GM23338 (cell line): ENCODE results near the gene JOSD2. TPM values are rescaled to one million over a fixed set of nuclear protein-coding genes. Genes with fewer than 3 reads are reported as not detected.

ENCODE experiments used
- ATAC-seq: fragments of 200-7000 bp; cut with Tn5 transposase; 3 replicates; pipeline ENCODE4 v1.9.1; 2020
- DNase-seq: peaks from one replicate; pipeline ENCODE4 v3.0.0-alpha.2; 2015; ENCODE audit warnings: low spot score
- H2AFZ ChIP-seq: fragments of 200-600 bp; sonication (generic); 2 replicates; pipeline ENCODE4 v1.8.0; 2016; ENCODE audit warnings: antibody characterized with exemption, mild to moderate bottlenecking, moderate library complexity
- H3F3A ChIP-seq: fragments of 200-600 bp; sonication (generic); replicated peaks from 2 replicates; pipeline ENCODE4 v1.8.0; 2017; ENCODE audit warnings: antibody characterized with exemption, mixed run types, low read depth
- H3K27ac ChIP-seq: fragments of 200-600 bp; sonication (generic); 2 replicates; pipeline ENCODE4 v1.6.1; 2016; ENCODE audit warnings: low read depth
- H3K27me3 ChIP-seq: fragments of 200-600 bp; sonication (generic); 2 replicates; pipeline ENCODE4 v1.8.0; 2016; ENCODE audit warnings: mild to moderate bottlenecking, mixed run types, moderate library complexity; ENCODE audit not compliant: insufficient read depth
- H3K36me3 ChIP-seq: fragments of 200-600 bp; sonication (generic); 2 replicates; pipeline ENCODE4 v1.8.0; 2016; ENCODE audit warnings: mild to moderate bottlenecking; ENCODE audit not compliant: insufficient read depth
- H3K4me1 ChIP-seq: fragments of 200-600 bp; sonication (generic); 2 replicates; pipeline ENCODE4 v1.8.0; 2016; ENCODE audit warnings: mild to moderate bottlenecking, moderate library complexity; ENCODE audit not compliant: insufficient read depth
- H3K4me2 ChIP-seq: fragments of 200-600 bp; sonication (generic); 2 replicates; pipeline ENCODE4 v1.7.1; 2017; ENCODE audit warnings: mixed run types
- H3K4me3 ChIP-seq: fragments of 200-600 bp; sonication (generic); 2 replicates; pipeline ENCODE4 v1.6.1; 2016; ENCODE audit warnings: mixed run types
- H3K79me2 ChIP-seq: fragments of 200-600 bp; sonication (generic); replicated peaks from 2 replicates; pipeline ENCODE4 v1.8.0; 2017; ENCODE audit warnings: mild to moderate bottlenecking; ENCODE audit not compliant: insufficient read depth
- H3K9me2 ChIP-seq: fragments of 200-600 bp; sonication (generic); 2 replicates; pipeline ENCODE4 v1.8.0; 2017; ENCODE audit not compliant: insufficient read depth
- H4K20me1 ChIP-seq: fragments of 200-600 bp; sonication (generic); replicated peaks from 2 replicates; pipeline ENCODE4 v1.8.0; 2017; ENCODE audit warnings: mild to moderate bottlenecking; ENCODE audit not compliant: insufficient read depth
- H3K27ac Mint-ChIP-seq: 2 replicates; pipeline ENCODE4 v1.8.0; 2020; ENCODE audit warnings: inconsistent platforms, mild to moderate bottlenecking, moderate library complexity, mixed read lengths
- H3K27me3 Mint-ChIP-seq: 3 replicates; pipeline ENCODE4 v1.8.0; 2022; ENCODE audit warnings: low read depth, mild to moderate bottlenecking, moderate library complexity, mixed read lengths, inconsistent platforms; ENCODE audit not compliant: insufficient read depth, poor library complexity
- H3K36me3 Mint-ChIP-seq: 3 replicates; pipeline ENCODE4 v1.8.0; 2021; ENCODE audit warnings: low read depth, mild to moderate bottlenecking, inconsistent platforms, moderate library complexity, mixed read lengths
- H3K4me1 Mint-ChIP-seq: 3 replicates; pipeline ENCODE4 v1.8.0; 2020; ENCODE audit warnings: mild to moderate bottlenecking, inconsistent platforms, mixed read lengths
- H3K4me3 Mint-ChIP-seq: 3 replicates; pipeline ENCODE4 v1.8.0; 2021; ENCODE audit warnings: moderate library complexity, mild to moderate bottlenecking, inconsistent platforms, mixed read lengths
- H3K9me3 Mint-ChIP-seq: 3 replicates; pipeline ENCODE4 v1.8.0; 2020; ENCODE audit warnings: moderate library complexity, mild to moderate bottlenecking, inconsistent platforms, mixed read lengths
- CTCF ChIP-seq, 2 experiments: fragments of 200-600 bp in 1 of 2; sonication (generic) in 1 of 2; conservative IDR thresholded peaks; 2 replicates each; pipeline versions ENCODE4 v1.5.1 to v1.6.1; 2016 to 2017; ENCODE audit warnings: antibody characterized with exemption in 2 of 2, low read depth in 2 of 2, mild to moderate bottlenecking in 2 of 2, moderate library complexity in 1 of 2
- POLR2AphosphoS5 ChIP-seq: IDR thresholded peaks from 2 replicates; pipeline ENCODE4 v1.6.1; 2016; ENCODE audit warnings: antibody characterized with exemption, low read depth
- REST ChIP-seq: IDR thresholded peaks from one replicate; pipeline ENCODE4 v1.6.1; 2018; ENCODE audit warnings: antibody characterized with exemption; ENCODE audit not compliant: unreplicated experiment
- ZNF462 ChIP-seq: fragments of 250-450 bp; sonication (Bioruptor Pico); IDR thresholded peaks from 2 replicates; pipeline ENCODE4 v1.5.0; 2020; ENCODE audit warnings: mild to moderate bottlenecking, moderate library complexity
- polyA plus RNA-seq: library from polyadenylated mRNA; unstranded; fragments of >200 nt; fragmentation: Nextera tagmentation; extraction: Ambion mirVana; gene quantifications from 2 replicates; pipeline ENCODE4 v1.2.1, GENCODE V29; 2016
- total RNA-seq: library from RNA; depleted of rRNA; stranded (reverse); fragments of >200 nt; shearing (Covaris generic); gene quantifications from 2 replicates; pipeline ENCODE4 v1.2.3, GENCODE V29; 2014

The JOSD2 gene
- total and polyA plus RNA-seq, 2 experiments from 2014 or later, result 3.3 to 5.8 TPM

GRCh38 chr19:50555450-50556281 lies 44.7 kb upstream of the JOSD2 start:
- no peak overlapping the region for H3K27ac Mint-ChIP-seq
- peaks cover 66% of the 10 kb centered on the region for H3K27me3 ChIP-seq

More at GRCh38 chr19:50555450-50556281, 44.7 kb upstream of the JOSD2 start:
- Histone ChIP-seq H3K36me3 (no peaks in the 10 kb centered on the region), H2AFZ (no peak overlapping the region), H3K4me1 (peaks cover 3% of the 10 kb centered on the region; the same call in 1 of the 2 replicates), H3F3A (no peaks in the 10 kb centered on the region), H4K20me1 (no peaks in the 10 kb centered on the region), H3K79me2 (no peaks in the 10 kb centered on the region), H3K4me2 (peak overlapping the region; percentile 92), H3K27ac (no peak overlapping the region), H3K4me3 (peak overlapping the region; percentile 89), H3K9me2 (no peaks in the 10 kb centered on the region)
- Mint-ChIP-seq H3K9me3 (peaks cover 94% of the 10 kb centered on the region), H3K27me3 (peaks cover 16% of the 10 kb centered on the region), H3K36me3 (peaks cover 40% of the 10 kb centered on the region), H3K4me1 (no peaks in the 10 kb centered on the region), H3K4me3 (no peak overlapping the region)
- ATAC-seq, result no peak
- TF ChIP-seq ZNF462 (CRISPR knock-in tag), result no peak
- no peak for TF ChIP-seq REST
- TF ChIP-seq POLR2AphosphoS5, result no peak
- TF ChIP-seq CTCF (conservative IDR thresholded peaks at IDR 0.05; ENCODE audit: low read depth in 2 of 2), result no peak
- peak; percentile 91 for DNase-seq
